SU-DHL-6 (cell line): ENCODE results near the gene CALN1.

ENCODE experiments used
- H2AFZ ChIP-seq: fragments of 200-600 bp; sonication (generic); 2 replicates; pipeline ENCODE4 v1.6.1; 2014; ENCODE audit warnings: low read depth, mild to moderate bottlenecking, moderate library complexity, mixed read lengths, antibody characterized with exemption, low read length; ENCODE audit not compliant: severe bottlenecking
- H3F3A ChIP-seq: fragments of 200-600 bp; shearing (Covaris generic); 2 replicates; pipeline ENCODE4 v1.6.0; 2016; ENCODE audit warnings: antibody characterized with exemption, mild to moderate bottlenecking; ENCODE audit not compliant: insufficient read depth
- H3K27ac ChIP-seq: fragments of 200-600 bp; sonication (generic); 2 replicates; pipeline ENCODE4 v1.5.1; 2016; ENCODE audit warnings: low read depth, mild to moderate bottlenecking, low read length, moderate library complexity, mixed read lengths
- H3K27me3 ChIP-seq: fragments of 200-600 bp; sonication (generic), shearing (Covaris generic); 2 replicates; pipeline ENCODE4 v1.6.0; 2014; ENCODE audit warnings: mild to moderate bottlenecking, low read length
- H3K36me3 ChIP-seq: fragments of 200-600 bp; sonication (generic); 2 replicates; pipeline ENCODE4 v1.6.1; 2014; ENCODE audit warnings: mild to moderate bottlenecking, low read length, mixed read lengths
- H3K4me2 ChIP-seq: fragments of 300-600, 200-600 bp; shearing (Covaris generic), sonication (generic); 2 replicates; pipeline ENCODE4 v1.6.0; 2014; ENCODE audit warnings: low read length, low read depth, mild to moderate bottlenecking; ENCODE audit not compliant: poor library complexity, severe bottlenecking
- H3K4me3 ChIP-seq: fragments of 200-600 bp; sonication (generic); 2 replicates; pipeline ENCODE4 v1.5.1; 2014; ENCODE audit warnings: antibody characterized with exemption, low read length, mild to moderate bottlenecking, mixed read lengths; ENCODE audit not compliant: insufficient read depth, poor library complexity, severe bottlenecking
- H3K79me2 ChIP-seq: fragments of 200-600 bp; sonication (generic); 2 replicates; pipeline ENCODE4 v1.6.1; 2014; ENCODE audit warnings: mild to moderate bottlenecking, low read length, moderate library complexity; ENCODE audit not compliant: insufficient read depth
- H3K9ac ChIP-seq: fragments of 200-600 bp; sonication (generic); 2 replicates; pipeline ENCODE4 v1.7.0; 2014; ENCODE audit warnings: mild to moderate bottlenecking, low read length
- H3K9me2 ChIP-seq: fragments of 200-600 bp; sonication (generic); replicated peaks from 2 replicates; pipeline ENCODE4 v1.6.1; 2014; ENCODE audit warnings: low read length; ENCODE audit not compliant: insufficient read depth
- H3K9me3 ChIP-seq: fragments of 200-600 bp; sonication (generic); 2 replicates; pipeline ENCODE4 v1.6.1; 2014; ENCODE audit warnings: low read length, mixed read lengths; ENCODE audit not compliant: insufficient read depth
- H4K20me1 ChIP-seq: fragments of 200-600 bp; sonication (generic); 2 replicates; pipeline ENCODE4 v1.6.1; 2014; ENCODE audit warnings: low read depth, mild to moderate bottlenecking, antibody characterized with exemption, low read length, moderate library complexity, mixed read lengths
- EZH2phosphoT487 ChIP-seq: fragments of 200-600 bp; sonication (generic), shearing (Covaris generic); conservative IDR thresholded peaks from 2 replicates; pipeline ENCODE4 v1.6.1; 2018; ENCODE audit warnings: mild to moderate bottlenecking, antibody characterized with exemption, low read length, moderate library complexity, mixed read lengths
- TF ChIP-seq, protein P1 (sequence below): fragments of 200-600 bp; sonication (generic); IDR thresholded peaks from one replicate; pipeline ENCODE4 v1.5.1; 2017; ENCODE audit warnings: antibody characterized with exemption, mild to moderate bottlenecking, low read length, moderate library complexity; ENCODE audit not compliant: insufficient read depth, poor library complexity, severe bottlenecking

CALN1 gene

DNA sequence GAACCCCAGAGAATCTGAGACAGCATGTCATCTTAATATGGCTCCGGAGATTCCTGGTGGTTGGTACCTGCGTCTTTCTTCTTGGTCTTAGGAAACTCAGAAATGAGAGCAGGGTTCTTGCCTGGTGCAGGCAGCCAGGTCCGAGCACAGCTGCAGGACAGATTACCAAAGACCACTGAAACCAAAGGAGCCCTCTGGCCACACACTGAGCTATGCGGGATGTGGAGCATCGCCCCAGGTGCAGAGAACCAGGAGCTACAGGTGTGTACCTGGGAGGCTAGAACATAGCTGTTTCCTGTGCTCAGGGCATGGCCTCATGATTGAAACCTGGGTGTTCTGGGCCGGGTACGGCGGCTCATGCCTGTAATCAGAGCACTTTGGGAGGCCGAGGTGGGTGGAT, 635.4 kb downstream of the CALN1 start:
- Histone ChIP-seq H4K20me1 (no peaks in the 10 kb centered on the region), H3K4me2 (no peak overlapping the region), H3K9ac (no peak overlapping the region), H3K27me3 (no peaks in the 10 kb centered on the region), H3F3A (no peaks in the 10 kb centered on the region), H3K9me3 (peaks cover 5% of the 10 kb centered on the region; the same call in 1 of the 2 replicates), H3K36me3 (no peaks in the 10 kb centered on the region), H3K4me3 (no peak overlapping the region), H2AFZ (no peak overlapping the region), H3K9me2 (no peaks in the 10 kb centered on the region), H3K27ac (no peak overlapping the region), H3K79me2 (no peaks in the 10 kb centered on the region)
- TF ChIP-seq, protein P1, sequence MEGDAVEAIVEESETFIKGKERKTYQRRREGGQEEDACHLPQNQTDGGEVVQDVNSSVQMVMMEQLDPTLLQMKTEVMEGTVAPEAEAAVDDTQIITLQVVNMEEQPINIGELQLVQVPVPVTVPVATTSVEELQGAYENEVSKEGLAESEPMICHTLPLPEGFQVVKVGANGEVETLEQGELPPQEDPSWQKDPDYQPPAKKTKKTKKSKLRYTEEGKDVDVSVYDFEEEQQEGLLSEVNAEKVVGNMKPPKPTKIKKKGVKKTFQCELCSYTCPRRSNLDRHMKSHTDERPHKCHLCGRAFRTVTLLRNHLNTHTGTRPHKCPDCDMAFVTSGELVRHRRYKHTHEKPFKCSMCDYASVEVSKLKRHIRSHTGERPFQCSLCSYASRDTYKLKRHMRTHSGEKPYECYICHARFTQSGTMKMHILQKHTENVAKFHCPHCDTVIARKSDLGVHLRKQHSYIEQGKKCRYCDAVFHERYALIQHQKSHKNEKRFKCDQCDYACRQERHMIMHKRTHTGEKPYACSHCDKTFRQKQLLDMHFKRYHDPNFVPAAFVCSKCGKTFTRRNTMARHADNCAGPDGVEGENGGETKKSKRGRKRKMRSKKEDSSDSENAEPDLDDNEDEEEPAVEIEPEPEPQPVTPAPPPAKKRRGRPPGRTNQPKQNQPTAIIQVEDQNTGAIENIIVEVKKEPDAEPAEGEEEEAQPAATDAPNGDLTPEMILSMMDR: no peak
- TF ChIP-seq EZH2phosphoT487: no peak

DNA sequence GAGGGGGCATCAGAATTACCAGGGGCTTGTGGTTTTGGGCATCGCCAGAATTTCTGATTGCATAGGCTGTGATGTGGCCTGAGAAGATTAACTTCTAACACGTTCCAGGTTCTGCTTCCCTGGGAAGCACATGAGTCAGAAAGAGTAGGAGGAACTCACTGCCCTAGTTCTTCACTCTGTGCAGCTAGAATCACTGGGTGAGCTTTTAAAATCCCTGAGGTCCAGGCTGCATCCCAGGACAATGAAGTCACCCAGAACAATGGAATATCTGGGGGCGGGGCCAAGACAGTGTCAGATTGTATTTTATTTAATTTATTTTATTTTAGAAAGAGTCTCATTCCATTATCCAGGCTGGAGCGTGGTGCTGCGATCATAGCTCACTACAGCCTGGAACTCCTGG, 636.5 kb downstream of the CALN1 start:
- Histone ChIP-seq H3F3A (no peaks in the 10 kb centered on the region), H3K79me2 (no peaks in the 10 kb centered on the region), H3K4me2 (no peak overlapping the region), H2AFZ (no peak overlapping the region), H3K9me2 (no peaks in the 10 kb centered on the region), H3K9ac (no peak overlapping the region), H3K36me3 (no peaks in the 10 kb centered on the region), H4K20me1 (no peaks in the 10 kb centered on the region), H3K27ac (no peak overlapping the region), H3K4me3 (no peak overlapping the region), H3K27me3 (no peaks in the 10 kb centered on the region), H3K9me3 (peaks cover 5% of the 10 kb centered on the region; the same call in 1 of the 2 replicates)
- TF ChIP-seq, protein P1: no peak
- TF ChIP-seq EZH2phosphoT487: no peak

DNA sequence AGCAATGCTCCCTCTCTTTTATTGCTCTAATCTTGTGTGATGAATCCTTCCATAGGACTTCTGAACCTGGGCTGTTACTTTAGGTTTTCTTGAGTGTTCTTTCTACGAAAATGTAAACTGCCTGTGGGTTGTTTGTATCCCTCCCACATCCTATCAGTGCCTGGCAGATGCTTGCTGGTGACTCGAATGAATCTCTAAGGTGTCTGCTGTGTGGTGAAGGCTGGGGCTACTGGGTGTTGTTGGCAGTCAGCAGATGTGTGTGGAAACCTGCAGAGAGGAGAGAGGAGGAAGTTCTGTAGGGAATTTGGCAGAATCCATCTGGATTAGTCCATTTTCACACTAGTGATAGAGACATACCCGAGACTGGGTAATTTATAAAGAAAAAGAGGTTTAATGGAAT, 639.4 kb downstream of the CALN1 start:
- Histone ChIP-seq H4K20me1 (no peaks in the 10 kb centered on the region), H3K79me2 (no peaks in the 10 kb centered on the region), H3K27me3 (no peaks in the 10 kb centered on the region), H3K27ac (no peak overlapping the region), H2AFZ (no peak overlapping the region), H3K4me3 (no peak overlapping the region), H3K36me3 (no peaks in the 10 kb centered on the region), H3K9ac (no peak overlapping the region), H3K9me2 (no peaks in the 10 kb centered on the region), H3K9me3 (peaks cover 5% of the 10 kb centered on the region; the same call in 1 of the 2 replicates), H3K4me2 (no peak overlapping the region), H3F3A (no peaks in the 10 kb centered on the region)
- TF ChIP-seq EZH2phosphoT487: no peak
- TF ChIP-seq, protein P1: no peak
